GM21717 (cell line): ENCODE measurements around the gene RIMBP2.
"Not testable (repeated sequence)": the region's sequence is repeated elsewhere in the genome, so short reads cannot be mapped to it uniquely, and the experiment has no call there.

ENCODE experiments used
- ATAC-seq: cut with Tn5 transposase; IDR thresholded peaks from one replicate; pipeline ENCODE4 v1.9.1; 2021; ENCODE audit warnings: mild to moderate bottlenecking, moderate library complexity; ENCODE audit not compliant: unreplicated experiment

The RIMBP2 gene

DNA sequence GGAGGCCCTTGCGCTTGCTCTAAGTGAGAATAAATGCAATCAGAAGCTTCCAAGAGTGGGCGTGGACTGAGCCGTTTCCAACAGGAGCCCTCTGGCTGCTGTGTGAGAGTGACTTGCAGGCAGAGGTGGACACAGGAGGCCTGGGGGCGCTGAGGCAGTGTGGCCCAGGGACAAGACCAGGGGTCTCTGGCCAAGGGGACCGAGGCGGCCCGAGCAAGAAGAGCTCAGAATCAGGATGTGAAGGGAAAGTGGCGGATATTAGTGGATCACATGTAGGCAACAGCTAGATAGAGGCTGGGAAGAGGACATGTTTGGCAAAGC lies 8.6 kb downstream of the RIMBP2 start:
- ATAC-seq: no peak

DNA sequence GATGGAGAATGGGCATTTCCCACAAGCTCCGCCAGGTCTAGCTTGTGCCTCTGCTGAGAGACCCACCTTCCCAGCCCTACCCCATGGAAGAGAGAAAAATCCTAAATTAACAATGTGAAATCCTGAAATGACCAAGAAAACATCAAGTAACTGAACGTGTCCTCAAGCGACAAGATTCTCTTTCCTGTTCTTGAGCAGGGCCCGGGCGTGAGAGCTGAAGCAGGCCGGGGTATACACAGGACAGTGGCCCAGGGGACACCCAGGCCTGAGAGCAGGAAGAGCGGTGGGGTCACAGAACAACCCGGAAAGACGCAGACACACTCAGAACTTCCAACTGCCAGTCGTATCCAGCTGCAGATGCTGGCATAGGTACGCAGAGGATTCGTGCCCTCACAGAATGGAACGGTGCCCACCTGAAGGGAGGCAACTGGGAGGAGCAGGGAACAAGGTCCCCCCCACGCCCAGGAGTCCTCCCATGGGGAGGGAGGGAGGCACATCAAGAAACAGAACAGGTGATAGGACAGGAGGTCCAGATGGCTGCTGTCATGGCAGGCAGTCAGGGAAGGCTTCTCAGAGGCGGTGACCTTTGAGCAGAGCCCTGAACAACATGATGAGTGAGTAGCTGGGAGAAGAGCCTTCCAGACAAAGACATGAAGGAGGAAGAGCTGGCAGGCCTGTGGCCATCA lies 9.1 kb downstream of the RIMBP2 start:
- ATAC-seq: no peak

DNA sequence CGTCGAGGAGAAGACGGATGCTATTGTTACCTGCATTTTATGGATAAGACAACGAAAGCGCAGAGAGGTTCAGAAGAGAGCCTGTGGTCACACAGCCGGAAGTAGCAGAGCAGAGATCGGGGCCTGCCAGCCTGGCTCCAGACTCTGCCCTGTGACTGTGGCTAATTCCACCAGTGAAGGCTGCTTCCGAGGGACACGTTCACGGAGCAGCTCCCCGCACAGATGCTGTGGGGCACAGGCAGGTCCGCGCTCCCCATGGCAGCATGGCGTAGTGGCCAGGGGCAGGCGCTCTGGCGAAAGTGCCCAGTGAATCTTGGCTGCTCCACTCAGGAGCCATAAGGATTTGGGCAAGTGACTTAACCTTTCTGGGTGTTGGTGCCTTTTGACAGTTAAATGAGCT lies 9.8 kb downstream of the RIMBP2 start:
- no peak for ATAC-seq

DNA sequence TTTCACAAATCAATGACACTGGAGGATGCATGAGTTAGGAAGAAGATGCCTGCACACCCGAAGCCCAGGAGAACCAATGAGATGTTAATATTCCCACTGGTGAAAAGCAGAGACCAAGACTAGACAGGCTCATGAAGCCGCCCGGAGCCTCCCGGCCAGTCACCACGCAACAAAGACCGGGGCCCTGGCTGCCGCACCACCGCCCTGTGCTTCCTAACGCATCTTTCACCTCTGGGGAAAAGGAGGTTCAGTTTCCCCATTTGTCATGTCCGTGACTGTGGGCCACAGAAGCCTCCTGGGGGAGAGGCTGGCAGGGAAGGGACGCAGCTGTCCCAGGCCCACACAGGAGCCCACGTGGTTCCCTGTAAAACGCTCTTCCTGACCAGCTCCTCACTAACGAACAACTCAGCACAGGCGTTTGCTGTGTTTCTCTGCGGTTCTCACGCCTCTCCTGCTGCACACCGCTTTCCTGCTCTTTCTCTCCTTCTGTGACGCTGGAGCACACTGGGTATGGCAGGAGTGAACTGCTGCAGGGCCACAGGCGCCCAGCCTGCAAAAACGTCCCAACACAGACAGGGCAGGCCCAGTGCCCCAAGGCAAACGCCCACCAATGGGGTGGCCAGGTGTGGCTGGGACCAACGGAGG lies 10.8 kb downstream of the RIMBP2 start:
- ATAC-seq: no peak

DNA sequence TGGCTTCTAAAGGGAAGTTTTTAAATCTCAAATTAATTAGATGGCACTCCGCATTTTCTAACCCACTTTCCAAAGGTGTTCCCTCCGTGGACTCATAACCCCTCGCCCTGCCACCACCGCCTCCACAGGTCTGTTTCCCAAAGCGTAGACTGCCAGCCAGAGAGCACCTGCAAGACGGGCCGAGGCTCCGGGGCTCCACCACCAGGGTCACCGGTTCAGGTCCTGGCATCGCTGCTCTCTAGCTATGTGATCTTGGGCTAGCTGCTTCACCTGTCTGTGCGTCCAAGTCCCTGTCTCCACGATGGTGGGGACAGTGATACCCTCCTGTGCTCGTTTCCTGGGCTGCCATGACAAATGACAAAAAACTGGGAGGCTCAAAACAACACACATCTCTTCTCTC lies 11.5 kb downstream of the RIMBP2 start:
- no peak for ATAC-seq

DNA sequence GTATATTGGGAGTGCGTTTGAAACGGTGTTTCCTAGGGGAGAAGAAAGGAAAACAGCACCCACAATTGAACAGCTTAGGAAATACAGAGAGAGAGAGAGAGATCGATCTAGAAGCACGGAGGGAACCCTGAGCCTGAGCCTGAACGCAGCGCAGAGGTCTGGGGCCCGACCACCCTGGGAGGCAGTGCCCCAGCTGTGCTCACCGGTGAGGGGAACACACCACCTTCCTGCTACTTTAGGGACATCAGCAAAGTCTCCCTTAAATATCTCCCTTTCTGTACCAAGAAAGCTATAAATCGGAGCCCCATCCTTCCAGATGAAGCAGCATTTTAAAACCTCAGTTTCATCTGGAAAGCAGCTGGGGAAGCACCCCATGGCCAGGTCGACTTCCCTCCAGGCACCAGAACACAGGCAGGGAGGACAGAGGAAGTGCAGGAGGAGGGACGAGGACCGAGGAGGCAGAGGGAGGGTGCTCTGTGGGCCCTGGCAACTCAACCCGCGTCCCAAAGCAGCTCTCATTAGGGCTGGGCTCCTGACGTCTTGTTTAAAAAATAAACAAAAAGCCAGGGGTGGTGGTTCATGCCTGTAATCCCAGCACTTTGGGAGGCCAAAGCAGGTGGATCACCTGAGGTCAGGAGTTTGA lies 12.2 kb downstream of the RIMBP2 start:
- no peak for ATAC-seq

DNA sequence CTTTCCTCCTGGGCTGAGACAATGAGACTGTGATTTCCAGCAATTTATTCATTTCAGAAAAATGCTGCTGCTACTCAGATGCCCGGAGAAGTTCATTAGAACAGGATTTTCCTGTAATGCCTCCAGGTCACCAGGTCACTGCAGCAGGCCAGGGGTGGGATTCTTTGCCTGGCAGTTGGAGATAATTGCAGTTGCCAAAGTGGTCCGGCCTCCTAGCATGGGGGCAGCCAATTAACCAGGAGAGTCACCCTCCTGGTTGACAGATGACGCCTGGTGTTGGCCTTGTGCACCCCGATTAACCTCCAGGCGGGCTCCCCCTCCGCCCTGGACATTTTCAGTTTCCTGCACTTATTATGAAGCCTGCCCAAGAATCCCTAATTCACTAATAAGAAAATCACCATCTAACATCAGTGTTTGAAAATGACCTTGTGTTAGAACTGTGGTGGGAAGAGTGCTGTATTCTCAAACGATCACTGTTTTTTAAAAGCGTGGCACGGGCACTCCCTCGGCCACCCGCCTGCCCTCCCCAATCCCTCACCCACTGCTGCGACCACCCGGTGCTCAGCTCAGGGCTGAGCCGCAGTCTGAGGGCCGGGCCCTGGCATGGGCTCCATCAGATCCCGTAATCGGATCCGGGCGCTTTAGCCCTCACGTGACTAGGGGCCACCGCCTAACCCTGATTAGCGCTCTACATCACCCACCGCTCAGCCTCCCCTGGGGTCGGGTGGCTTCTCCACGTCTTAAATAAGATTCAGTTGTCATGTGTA lies 12.9 kb downstream of the RIMBP2 start:
- no peak for ATAC-seq

DNA sequence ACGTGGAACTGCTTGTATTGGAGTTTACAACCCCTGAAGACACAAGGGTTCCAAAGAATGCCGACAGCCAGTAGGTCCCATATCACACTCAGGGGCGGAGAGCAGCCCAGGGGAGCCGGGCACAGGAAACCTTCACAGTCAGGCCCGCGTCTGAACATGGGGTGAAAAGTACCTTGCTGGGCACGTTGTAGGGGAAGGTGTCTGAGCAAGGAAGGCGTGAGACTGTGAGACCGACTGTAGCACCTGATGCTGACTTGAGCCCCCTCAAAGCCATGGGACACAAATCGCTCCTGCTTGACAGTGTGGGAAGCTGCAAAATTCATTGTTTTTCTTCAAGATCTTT lies 14.7 kb downstream of the RIMBP2 start:
- ATAC-seq: no peak

DNA sequence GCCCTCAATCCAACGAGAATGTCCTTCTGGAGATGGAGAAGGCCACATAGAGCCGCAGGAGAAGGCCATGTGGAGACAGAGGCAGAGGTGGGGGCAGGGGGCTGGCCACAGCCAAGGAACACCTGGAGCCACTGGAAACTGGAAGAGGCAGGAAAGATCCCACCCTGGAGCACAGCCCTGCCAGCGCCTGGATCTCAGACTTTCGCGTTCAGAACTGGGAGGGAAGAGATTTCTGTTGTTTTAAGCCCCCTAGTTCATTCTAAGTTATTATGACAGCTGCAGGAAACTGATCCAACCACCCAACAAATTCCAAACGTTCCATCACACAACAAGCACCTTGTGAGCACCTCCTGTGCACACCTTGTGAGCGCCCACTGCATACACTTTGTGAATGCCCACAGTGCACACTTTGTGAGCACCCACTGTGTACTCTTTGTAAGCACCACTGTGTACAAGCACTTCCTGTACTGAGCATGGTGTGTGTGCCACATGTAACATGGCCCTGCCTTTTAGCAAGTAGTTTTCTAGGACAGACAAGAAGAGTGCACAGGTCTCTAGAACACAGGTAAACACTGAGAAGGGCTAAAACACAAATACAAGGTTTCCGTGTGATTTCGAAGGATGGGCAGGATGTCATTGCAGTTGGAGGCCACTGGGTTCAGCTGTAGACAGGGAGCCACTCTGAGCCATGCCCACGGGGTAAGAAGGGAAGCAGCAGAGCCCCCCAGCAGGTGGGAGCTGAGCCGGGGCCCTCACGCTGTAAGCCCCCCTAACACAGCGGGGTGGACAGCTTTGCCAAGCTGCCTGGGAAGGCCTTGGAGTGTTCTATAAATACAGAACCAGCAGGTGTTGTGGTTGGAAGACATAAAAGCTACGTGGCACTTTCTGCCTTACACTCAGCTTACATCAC lies 15.4 kb downstream of the RIMBP2 start:
- ATAC-seq: no peak

DNA sequence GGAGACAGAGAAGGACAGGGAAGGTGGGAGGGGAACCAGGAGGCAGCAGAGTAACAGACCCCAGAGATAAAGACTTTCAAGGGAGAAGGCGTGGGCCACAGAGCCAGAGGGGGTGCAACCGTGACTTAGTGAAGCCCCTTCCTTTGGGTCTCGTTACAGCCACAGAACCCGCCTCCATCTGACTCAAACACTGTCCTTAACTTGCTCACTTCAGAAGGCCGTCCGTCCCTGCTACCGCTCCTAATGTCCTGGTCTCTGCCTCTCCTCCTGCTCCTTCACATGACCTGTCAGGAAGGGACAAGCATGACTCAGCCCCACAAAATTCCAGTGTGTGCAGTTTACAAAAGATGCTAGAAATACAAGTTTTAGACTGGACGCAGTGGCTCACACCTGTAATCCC lies 18.0 kb downstream of the RIMBP2 start:
- ATAC-seq: no peak

DNA sequence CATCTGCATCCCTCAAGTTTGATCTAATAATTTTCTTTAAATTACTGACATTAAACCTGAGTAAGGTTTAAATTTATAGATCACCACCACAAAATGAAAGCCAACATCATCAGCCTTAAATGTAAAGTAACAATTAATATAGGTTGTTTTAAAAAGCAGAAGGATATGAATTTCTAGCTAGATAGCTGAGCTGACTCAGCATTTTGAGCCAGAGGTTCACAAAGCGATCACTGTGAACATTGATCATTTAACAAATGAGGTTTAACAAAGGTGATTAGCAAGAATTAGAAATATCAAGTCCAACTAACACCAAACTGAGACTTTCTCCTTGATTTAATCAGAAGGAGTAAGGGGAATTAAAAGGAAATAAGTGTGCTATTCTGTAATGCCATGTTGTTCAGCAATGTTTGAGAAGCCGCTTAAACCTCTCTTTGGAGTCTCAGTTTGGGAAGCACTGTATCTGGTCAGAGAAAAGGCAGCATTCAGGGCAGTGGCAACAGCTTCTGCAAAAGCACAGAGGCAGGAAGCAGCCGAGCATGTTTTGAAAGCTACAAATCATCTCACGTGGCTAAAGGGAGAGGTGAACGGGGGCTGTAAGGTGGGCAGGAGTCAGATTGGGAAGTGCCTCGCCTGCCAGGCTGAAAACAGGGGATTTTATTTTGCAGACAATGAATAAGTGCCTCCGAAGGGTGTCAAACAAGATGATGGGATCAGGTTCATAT lies 19.6 kb downstream of the RIMBP2 start:
- no peak for ATAC-seq

DNA sequence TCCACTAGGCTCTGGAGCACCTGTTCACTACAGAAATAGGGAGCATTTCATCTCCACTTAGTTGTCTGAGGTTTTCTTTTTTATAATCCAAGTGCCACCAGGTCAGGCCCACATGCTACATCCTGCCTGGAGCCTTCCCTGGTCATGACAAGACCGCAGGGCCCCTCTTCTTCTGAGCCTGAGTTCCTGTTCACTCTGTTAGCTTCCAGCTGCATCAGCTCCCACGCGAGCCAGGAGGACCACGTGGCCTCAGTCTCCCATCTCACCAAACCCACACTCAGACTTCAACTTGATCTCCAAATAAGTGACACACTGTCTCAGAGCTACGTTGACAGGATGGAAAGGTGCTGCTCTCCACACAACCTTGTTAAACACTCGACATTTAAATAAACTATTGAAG lies 21.0 kb downstream of the RIMBP2 start:
- ATAC-seq: no peak

DNA sequence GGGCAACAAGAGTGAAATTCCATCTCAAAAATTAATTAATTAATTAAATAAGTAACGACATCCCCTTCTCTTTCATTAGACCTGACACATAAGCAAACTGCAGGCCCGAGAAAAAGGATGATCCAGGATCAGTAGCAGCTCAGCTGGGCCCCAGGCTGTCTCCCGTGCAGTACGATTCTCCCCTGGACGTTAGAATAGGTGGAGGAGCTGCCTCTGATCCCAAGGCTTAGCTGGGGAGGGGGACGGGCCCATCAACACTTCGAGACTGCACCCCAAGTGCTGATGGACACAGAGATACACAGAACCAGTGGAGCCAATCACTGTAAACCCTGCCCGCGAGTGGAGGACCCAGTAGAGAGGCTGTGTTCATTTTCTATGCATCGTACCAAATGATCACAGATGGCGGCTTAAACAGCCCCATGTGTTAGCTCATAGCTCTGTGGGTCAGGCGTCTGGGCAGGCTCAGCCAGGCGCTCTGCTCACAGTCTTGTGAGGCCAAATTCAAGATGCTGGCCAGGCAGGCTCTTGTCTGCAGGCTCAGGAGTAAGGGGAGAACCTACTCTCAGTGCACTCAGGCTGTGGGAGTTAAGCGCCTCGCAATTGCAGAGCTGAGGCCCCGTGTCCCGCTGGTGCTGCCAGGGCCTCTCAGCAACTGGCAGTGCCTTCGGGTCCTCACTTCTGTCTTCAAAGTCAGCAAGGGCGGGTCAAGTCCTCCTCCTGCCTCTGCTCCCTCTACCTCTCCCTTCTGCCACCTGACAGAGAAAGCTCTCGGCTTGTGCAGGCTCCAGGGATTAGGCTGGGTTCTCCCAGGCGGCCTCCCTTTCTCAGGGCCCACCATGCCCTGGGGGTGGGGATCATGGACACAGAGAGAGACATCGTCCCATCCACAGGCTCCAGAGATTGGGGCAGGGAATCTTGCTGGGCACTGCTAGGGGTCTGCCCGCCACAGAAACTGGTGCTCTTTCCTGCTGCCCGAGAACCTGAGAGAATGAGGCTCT lies 26.4 kb downstream of the RIMBP2 start:
- no peak for ATAC-seq

DNA sequence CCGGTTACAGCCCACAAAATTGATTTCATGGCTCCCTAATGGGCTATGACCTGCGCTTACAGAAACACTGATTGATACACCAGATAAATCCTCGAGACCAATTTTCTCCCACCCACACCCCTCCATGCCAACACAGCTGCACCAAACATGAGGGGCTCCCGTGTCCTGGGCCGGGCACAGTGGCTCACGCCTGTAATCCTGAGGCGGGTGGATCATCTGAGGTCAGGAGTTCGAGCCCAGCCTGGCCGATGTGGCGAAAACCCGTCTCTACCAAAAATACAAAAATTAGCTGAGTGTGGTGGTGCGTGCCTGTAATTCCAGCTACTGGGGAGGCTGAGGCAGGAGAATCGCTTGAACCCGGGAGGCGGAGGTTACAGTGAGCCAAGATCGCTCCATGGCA lies 27.1 kb downstream of the RIMBP2 start:
- ATAC-seq: not testable (repeated sequence)

DNA sequence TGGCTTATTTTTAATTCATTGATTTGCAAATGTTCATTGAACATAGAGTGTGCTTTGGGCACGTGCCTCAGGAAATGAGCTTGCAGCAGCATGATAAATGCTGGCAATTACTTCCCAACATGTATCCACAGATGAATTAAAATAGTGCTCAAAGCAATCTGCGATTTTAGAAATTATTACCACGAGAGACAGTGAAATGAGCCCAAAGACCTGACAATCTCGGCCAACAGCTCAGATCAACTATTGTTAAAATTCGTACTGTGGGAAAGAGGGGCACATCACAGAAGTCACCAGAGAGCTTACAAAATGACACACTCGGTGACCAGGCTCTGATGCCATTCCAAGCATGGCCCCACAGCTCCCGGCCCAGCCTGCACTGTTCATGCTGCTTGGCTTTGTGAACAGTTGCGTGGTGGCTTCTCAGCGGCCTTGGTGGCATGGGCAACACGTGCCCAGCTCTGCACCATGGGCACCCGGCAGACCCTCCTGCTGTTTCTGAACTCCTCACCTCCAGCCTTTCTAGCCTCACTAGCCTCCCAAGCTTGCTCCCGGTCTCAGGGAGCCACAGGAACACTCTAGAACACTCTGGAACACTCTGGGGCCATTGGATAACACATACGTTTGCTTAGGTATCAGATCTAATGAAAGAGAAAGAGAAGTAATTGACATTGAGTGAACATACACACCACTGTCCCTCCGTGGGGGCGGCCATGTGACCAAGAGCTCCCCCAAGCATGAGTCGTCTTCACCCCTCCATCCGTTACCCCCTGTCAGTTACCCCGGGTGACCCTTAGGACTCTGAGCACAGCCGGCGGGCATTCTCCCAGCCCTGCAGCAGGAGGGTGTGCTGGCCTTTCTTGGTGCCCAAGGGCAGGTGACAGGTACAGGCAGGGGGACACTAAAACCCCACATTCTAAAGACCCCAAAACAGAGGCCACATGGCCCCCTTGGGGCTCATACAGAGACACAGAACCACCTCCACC lies 28.0 kb downstream of the RIMBP2 start:
- no peak for ATAC-seq

DNA sequence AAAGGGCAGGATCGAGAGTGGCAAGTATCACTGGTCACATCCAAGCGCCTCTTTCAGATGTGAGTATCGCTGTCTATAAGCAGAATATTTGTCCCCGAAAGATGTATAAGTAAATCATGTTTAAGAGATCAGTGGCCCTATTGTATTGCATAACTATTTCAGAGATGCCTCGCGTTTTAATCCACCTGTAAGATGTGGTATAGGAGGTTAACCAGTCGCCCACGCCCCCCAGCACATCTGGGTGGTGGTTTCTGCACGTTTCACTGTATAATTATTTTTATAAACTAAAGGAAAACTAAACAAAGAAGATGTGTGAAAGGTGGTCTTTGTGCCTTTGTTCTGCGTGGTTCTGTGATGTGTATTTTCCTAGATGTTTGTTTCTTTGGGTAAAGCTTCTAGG lies 28.9 kb downstream of the RIMBP2 start:
- no peak for ATAC-seq

DNA sequence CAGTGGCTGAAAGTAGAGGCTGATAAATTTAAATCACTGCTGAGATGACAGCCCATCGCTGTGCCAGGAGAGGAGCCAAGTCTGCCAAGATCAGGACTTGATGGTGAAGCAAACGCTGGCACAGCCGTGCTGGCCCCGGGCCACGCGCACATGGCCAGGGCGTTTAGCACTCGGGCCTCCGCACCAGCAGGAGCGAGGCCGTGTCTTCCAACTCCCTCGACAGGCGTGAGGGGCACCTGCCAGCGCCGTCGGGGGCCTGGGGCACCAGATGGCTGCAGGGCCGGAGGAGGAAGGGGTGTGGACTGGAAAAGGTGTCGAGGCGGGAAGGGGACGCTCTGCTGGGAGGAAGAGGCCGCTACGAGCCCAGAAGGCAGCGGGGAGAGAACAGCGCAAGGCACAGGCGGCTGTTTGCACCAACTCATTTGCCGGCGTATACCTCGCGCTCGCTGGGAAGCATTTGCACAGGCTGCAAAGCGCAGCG lies 29.5 kb downstream of the RIMBP2 start:
- ATAC-seq: no peak

DNA sequence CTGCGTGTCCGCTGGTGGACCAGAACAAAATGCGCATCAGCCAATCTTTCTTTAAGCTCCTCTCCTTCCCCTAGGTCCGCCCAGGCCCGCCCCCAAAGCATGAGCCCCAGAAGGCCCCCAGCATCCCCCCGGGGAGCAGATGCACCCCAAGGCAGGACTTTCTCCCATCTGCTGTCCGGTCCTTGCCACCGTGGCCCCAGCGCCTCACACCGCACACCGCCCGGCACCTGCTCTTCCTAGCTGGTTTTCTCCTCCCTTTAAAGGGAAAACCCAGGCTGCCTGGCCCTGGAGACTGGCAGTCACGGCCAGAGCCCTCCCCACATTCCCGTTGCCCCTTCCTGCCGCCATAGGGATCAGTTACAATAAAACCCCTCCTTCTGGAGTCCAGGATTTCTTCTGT lies 30.2 kb downstream of the RIMBP2 start:
- ATAC-seq: no peak
